NCI-H1417 (cell line): Measurements from ENCODE around the gene CELSR1.
"Not testable (repeated sequence)": the region's sequence is repeated elsewhere in the genome, so short reads cannot be mapped to it uniquely, and the experiment has no call there.

ENCODE experiments used
- DNase-seq, 3 experiments: peaks; one replicate each; lab custom pipeline; 2025; lab: John Stamatoyannopoulos, UW

CELSR1 gene

DNA sequence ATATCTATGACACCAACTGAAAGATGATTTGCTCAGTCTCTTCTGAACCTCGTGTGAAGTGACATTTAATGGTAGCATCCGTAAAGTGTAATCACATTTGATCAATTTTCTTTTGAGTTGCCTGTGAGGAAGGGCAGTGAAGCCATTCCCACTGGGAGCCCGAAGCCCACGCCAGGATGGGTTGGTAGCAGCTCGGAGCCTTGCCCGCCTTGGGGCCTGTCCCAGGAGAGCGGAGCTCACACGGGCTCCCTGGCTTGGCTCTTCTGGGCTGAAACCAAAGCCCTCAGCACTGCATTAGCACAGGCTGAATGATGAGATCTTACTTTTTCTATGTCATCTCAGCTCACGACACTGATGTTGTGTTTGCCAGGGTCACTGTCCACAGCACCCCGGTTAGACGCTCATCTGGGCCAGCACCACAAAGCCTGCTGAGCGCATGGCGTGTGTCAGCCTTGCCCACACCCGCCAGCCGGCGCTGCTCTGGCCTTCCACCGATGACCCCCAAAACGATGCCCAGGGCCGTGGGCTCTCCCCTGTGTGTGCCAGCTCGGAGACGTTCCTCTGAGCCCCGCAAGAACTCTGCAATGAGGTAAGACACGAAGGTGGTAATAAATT, 211.2 kb downstream of the CELSR1 start:
- no peak for DNase-seq

DNA sequence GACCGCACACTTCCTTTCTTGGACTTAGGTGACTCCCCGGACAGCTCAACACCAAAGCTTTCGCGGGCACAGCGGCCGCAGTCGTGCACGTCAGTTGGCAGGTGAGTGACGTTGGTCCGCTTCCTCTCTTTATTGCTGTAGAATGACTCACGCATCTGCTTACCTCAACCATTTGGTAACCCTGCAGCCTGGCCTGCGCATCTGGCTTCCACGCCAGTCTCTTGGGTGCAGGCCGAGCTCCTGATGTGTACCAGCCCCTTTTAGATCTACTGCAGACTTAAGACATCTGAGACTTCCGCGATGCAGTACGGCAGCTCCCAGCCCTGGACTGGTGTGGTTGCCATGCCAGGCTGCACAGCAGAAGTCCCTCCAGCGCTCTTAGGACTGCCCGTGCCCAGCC, 214.3 kb downstream of the CELSR1 start:
- DNase-seq, result no peak

DNA sequence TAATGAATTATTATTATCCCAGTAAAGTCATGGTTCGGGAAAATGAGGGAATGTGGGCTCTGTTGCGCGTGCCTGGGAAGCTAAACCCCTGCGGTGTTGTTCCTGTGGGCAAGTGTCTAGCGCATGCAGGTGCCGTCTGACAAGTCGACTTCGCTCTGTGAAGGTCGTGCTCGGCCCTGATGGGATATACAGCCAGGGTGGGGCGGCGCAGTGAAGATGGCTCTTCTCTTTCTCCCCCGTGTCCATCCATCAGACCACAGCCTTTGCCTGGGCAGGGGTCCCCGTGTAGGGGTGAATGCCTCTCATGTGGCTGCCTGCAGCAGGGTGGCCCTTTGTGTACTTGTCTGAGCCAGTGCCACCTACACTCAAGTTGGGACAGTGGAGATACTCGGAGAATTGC, 214.7 kb downstream of the CELSR1 start:
- DNase-seq, result no peak

DNA sequence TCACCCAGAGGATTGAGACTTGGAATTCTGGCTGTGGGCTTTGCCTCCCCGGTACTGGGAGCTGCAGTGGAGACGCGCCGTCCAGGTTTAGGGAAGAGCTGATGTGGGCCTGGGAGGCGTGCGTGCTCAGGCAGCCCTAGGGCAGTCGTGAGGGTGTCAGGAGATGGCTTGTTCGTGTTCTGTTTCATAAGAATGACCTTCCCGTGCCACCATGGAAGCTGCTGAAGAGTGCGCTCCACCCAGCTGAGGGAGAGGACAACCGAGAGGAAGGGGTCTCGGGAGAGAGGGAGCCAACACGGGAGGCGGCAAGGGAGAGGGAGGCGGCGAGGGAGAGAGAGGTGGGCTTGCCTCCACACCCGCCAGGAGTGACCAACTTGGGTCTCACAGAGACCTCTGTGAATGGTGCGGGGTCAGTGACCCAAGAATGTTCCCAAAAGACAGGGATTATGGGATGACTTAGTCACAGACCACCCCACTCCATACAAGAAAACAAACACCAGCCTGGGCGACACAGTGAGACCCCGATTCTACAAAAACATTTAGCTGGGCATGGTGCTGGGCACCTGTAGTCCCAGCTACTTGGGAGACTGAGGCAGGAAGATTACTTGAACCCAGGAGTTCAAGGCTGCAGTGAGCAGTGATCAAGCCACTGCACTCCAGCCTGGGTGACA, 216.6 kb downstream of the CELSR1 start:
- no peak for DNase-seq

DNA sequence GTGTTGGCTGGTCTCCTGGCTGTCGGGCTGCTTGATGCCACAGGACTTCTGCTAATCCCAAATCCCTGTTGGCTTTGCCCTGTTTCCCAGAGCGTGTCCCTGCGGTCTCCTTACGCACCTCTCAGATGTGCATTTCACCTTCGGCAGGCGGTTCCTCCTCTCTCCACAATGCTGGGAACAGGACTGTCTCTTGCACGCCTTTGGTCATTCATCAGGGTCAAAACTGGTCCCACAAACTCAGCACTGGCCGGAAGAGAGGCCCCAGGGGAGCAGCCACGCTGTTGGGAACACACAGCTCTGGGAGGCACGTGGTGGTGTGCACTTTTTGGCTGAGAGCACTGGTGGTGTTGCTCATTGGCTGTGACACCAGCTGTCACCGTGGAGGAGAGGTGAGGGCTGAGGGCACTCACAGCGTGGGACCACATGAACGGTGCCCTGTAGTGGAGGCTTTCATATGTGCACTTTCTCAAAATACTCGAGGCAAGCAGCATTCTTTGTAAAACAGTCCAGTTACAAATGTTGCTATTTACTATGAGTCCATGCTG, 217.2 kb downstream of the CELSR1 start:
- no peak for DNase-seq

DNA sequence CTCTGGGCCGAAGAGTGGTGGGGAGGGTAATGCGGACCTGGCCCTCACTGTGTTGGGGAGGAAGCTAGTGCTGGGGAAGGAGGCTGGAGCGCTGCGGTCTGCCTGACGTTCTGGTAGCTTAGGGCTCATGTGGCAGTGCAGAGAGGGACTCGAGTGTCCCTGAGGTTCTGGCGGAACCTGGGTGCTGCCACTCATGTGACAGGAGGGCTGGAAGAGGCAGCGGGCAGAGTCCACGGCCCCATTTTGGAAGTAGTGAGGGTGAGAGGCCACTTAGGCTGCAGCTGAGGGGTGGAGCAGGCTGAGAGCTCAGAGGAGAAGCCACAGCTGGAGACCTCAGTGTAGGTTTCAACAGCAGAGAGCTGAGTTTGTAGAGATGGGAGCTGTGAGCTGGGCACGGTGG, 218.1 kb downstream of the CELSR1 start:
- DNase-seq, result no peak

DNA sequence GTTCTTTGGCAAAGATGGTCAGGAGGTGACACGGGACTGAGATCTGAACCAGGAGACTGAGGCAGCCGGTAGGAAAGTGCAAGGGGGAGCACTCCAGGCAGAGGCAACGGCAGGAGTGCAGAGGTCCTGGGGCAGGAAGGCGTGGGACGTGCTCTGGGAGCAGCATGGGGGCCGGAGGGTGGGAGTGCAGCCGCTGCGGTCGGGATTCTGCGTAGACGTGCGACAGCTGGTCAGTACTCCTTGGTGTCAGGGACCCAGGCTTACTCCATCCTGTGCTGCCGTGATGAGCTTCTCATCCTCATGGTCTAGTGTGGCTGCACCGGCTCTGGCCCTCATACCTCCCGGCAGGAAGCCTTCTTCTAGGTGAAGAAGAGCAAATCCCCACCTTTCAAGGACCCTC, 218.8 kb downstream of the CELSR1 start:
- DNase-seq, result no peak

DNA sequence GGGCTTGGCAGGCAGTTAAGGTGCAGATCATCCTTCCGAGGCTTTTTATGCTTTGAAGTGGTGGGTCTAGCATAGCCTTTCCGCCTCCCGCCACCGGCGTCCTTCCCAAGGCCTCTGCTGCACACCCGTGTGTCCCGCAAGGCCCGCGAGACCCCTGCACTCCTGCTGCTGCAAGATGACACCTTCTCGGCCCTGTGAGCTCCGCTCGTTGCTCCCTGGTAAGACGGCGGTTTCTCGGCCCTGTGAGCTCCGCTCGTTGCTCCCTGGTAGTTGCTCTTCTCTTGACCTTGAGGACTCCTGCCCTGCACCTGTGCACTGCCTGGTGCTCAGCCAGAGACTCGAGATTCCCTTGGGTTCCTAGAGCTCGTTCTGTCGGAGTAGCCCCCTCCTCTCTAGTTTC, 219.8 kb downstream of the CELSR1 start:
- no peak for DNase-seq

DNA sequence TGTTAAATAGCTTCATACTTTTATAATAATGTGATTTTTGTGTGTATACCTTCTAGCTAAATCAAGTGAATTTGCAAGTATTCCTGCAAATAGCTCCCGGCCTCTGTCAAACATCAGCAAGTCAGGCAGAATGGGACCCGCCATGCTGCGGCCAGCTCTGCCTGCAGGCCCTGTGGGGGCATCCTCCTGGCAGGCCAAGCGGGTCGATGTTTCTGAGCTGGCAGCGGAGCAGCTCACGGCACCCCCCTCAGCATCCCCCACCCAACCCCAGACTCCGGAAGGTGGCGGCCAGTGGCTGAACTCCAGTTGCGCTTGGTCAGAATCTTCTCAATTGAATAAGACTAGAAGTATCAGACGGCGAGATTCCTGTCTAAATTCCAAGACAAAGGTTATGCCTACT, 221.4 kb downstream of the CELSR1 start:
- no peak for DNase-seq

DNA sequence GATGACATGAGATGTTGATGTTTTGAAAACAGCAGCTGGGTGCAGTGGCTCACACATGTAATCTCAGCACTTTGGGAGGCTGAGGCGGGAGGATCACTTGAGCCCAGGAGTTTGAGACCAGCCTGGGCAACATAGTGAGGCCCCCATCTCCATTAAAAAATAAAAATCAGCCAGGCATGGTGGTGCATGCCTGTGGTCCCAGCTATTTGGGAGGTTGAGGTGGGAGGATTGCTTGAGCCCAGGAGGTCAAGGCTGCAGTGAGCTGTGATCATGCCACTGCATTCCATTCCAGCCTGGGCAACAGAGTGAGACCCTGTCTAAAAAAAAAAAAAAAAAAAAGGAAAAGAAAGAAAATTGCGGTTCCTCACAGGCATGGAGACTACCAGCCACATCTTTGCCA, 224.6 kb downstream of the CELSR1 start:
- DNase-seq, result not testable (repeated sequence)

DNA sequence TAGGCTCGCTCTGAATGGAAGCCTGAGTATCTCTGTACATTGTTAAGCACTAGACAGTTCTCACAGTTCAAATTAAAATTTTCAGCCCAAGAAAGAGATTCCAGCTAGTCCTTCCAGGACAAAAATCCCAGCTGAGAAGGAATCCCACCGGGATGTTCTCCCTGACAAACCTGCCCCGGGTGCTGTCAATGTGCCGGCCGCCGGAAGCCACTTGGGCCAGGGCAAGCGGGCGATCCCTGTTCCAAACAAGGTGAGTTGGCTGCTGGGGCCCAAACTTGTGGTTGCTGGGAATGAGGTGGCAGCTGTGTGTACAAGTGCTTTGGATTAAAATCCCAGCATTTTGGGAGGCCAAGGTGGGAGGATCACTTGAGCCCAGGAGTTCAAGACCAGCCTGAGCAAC, 225.4 kb downstream of the CELSR1 start:
- DNase-seq, result no peak
